Stimulated activated CD8-positive, alpha-beta memory T cell treated with anti-CD3 and anti-CD28 coated beads, Interleukin-4, amount 100 ng/mL, for 48 hours (primary cell): Measurements from ENCODE around the gene RBMY1D.
"Not testable (repeated sequence)": the region's sequence is repeated elsewhere in the genome, so short reads cannot be mapped to it uniquely, and the experiment has no call there.

Source experiments
- DNase-seq: peaks from one replicate; pipeline ENCODE4 v3.0.0-alpha.2; 2020

The RBMY1D gene

DNA sequence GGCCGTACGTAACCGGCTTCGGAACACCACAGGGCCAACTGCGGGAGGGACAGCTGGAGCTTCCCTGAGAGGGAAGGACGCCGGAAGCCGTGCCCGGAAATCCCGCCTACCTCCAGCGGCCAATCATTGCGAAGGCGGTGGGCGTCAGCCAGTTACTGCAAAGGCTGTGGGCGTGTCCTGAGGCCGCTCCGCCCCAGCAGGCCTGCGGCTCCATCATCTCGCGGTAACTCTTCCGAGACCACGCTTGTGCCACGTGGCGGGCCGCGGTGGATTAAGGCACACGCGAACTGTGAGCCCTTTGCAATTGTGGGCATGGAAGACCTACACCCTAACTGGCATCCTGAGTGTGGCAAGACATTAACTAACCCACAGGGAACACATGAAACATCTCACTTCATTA, at the start of gene RBMY1D:
Gene RBMY1D (minus strand): TSS at position 101 of the 400 bp plus-strand sequence. CDS start 2,013 bp downstream, outside the sequence.
- DNase-seq: not testable (repeated sequence)

DNA sequence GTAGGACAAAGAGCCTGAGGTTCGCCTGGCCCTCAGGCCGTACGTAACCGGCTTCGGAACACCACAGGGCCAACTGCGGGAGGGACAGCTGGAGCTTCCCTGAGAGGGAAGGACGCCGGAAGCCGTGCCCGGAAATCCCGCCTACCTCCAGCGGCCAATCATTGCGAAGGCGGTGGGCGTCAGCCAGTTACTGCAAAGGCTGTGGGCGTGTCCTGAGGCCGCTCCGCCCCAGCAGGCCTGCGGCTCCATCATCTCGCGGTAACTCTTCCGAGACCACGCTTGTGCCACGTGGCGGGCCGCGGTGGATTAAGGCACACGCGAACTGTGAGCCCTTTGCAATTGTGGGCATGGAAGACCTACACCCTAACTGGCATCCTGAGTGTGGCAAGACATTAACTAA, 23.6 kb upstream of the RBMY1D start, which contains the start of gene RBMY1E:
Gene RBMY1E (minus strand): TSS at position 101 of the 400 bp plus-strand sequence. CDS start 1,978 bp downstream, outside the sequence.
- not testable (repeated sequence) for DNase-seq

DNA sequence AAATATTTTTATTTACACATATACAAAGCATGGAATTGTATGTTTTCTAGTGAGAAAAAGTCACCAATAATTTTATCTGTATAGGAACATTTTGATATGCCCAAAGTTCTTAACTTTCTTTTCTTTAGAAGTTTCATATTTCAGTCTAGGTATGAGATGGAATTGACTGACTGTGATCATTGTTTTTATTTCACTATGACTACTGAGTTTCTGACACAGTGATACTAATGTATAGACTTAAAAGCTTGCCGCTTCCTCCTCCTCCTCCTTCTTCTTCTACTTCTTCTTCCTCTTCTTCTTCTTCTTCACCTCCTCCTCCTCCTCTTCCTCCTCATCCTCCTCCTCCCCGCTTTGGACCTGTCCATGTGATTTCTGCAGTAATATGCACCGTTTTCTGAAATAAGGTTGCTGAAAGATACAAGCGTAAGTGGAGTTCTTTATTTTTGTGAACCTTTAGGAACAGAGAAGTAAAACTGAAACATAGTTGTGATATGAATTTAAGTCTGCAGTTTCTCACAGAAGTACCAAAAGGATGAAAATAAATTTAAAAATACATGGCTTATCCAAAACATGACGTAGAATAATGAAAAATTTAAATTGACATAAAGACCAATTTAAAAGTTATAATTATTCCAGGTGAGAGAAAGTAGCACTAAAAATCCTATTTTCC, 24.8 kb downstream of the RBMY1D start:
- DNase-seq: not testable (repeated sequence)

DNA sequence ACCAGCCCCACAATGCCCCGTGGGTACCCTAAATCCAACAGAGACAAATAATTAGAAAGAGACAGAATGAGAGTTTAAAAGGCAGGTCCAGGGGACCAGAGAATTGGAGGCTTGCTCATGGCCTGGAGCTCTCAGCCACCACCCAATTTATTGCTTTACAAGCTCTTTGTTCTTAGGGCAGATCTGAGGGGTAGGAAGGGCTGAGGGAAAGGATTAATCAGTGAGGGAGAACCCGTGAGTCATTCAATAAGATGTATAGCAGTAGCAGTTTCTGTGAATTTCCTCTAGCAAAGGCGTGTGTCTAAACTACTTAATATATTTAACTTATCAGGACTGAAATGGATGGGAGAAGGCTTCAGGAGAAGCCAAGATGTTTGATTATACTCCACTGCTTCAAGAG, 48.8 kb downstream of the RBMY1D start:
- no peak for DNase-seq

DNA sequence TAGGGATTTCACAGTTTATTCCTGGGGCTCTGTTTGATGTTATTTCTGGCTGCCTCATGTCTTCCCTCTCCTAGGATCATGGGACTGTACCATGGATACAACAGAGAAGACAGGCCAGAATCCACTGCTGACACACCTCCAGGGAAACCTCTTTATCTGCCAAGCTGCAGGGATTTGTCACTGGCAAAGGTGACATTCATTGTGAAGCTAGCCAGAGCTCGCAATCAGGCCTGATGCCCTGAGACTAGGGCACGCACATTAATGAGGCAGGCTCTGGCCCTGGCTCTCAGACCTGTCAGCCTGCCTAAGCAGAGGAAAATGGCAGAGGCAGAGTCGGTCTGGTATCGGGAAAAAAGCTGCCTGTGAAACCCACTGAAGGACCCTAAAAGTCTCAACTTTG, 52.2 kb downstream of the RBMY1D start:
- DNase-seq: no peak

DNA sequence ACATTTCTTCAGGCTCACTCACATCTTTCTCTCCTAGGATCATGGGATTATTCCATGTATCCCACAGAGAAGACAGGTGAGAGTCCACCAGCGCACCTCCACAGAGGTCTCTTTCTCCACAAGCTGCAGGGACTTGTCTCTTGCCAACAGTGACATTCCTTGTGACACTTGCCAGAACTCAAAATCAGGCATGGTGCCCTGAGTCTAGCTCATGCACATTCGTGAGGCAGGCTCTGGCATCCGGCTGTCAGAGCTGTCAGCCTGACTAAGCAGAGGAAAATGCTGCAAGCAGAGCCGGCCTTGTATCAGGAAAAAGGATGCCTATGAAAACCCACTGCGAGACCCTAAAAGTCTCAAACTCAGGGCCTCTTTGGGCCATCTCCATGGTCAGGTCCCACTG, 54.8 kb downstream of the RBMY1D start:
- DNase-seq: no peak

DNA sequence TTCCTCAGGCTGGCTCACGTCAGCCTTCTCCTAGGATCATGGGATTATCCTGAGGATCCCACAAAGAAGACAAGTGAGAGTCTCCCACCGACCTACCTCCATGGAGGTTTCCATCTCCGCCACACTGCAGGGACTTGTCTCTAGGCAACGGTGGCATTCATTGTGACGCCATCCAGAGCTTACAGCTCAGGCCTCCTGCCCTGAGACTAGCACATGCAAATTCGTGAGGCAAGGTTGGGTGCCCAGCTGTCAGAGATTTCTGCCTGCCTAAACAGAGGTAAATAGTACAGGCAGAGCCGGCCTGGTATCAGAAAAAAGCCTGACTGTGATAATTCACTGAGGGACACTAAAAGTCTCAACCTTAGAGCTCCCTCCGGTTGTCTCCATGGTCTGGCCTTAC, 58.0 kb downstream of the RBMY1D start:
- DNase-seq: no peak

DNA sequence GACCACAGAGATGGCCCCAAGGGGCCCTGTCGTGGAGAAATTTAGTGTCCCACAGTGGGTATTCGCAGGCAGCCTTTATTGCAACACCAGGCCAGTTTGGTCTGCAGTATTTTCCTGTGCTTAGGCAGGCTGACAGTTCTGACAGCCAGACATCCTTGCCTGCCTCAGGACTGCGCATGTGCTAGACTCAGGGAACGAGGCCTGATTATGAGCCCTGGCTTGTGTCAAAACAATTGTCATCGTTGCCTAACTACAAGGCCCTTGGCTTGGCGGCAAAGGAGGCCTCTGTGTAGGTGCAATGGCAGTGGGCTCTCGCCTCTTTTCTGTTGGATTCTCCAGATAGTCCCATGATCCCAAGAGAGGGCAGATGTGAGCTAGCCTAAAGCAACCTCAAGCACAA, 59.3 kb downstream of the RBMY1D start:
- DNase-seq: no peak
